Measurements from ENCODE around the gene CFAP251. TPM values are rescaled to one million over a fixed set of nuclear protein-coding genes. Genes with fewer than 3 reads are reported as not detected.

Gene CFAP251
- total RNA-seq, 1 experiment from 2014 or later = 0.81 TPM

DNA sequence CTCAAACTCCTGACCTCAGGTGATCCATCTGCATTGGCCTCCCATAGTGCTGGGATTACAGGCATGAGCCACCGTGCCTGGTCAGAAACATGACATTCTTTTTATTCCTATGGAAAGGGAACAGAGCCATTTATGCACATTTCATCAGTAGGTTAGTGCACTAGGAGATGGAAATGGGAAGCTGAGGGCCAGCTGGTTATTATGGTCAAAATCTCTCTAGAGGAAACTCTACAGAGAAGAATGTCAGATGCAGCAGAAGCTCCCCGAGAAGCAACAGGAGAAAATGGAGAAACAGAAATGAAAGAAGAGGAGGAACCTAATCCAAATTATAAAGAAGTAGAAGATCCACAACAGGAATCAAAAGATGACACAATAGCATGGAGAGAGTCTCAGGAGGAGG is 2.7 kb downstream of the CFAP251 start:
- no peak overlapping the region for H3K23ac ChIP-seq (ENCODE audit: insufficient read length, low read depth, low read length)
- H3K79me1 ChIP-seq (ENCODE audit: insufficient read depth, low read depth, low read length, poor library complexity, severe bottlenecking) = no peaks in the 10 kb centered on the region
- no peak overlapping the region for H4K5ac ChIP-seq (ENCODE audit: insufficient read length, low read depth, low read length)
- H3K4me2 ChIP-seq (ENCODE audit: insufficient read depth, insufficient read length, low read length) = no peak overlapping the region
- no peak overlapping the region for H3K14ac ChIP-seq (ENCODE audit: insufficient read depth, low read length)
- no peak overlapping the region for H2BK5ac ChIP-seq (ENCODE audit: insufficient read length, low read length)
- no peak overlapping the region for H3K56ac ChIP-seq (ENCODE audit: insufficient read length, low read depth, low read length)
- H4K91ac ChIP-seq (ENCODE audit: insufficient read length, low read depth, low read length) = no peak overlapping the region
- no peak for TF ChIP-seq CTCF (conservative IDR thresholded peaks at IDR 0.05)
- H3K9ac ChIP-seq (ENCODE audit: extremely low read depth, insufficient read length, low read length) = no peak overlapping the region
- H2AFZ ChIP-seq (ENCODE audit: low read length) = no peak overlapping the region
- no peak overlapping the region for H3K4ac ChIP-seq (ENCODE audit: low read depth, low read length)
- no CpG with 5 or more reads among the region's 2 CpGs for WGBS (ENCODE audit: extremely low coverage, insufficient read length, low lambda C conversion rate)
- H2BK20ac ChIP-seq (ENCODE audit: low read depth, low read length, poor library complexity, severe bottlenecking) = no peak overlapping the region
- peaks cover 22 to 29% of the 10 kb centered on the region in 2 experiments for H3K4me1 Mint-ChIP-seq
- H2BK12ac ChIP-seq (ENCODE audit: insufficient read length, low read depth, low read length) = no peak overlapping the region
- H3K18ac ChIP-seq (ENCODE audit: insufficient read length, low read depth, low read length) = no peak overlapping the region
- H2AK5ac ChIP-seq (ENCODE audit: insufficient read length, low read length) = no peak overlapping the region
- peaks cover 3% of the 10 kb centered on the region; the same call in 1 of the 2 replicates for H3K4me1 ChIP-seq (ENCODE audit: insufficient read depth, low read length)
- DNase-seq = no peak
- H3K27me3 ChIP-seq (ENCODE audit: insufficient read depth, low read length) = no peaks in the 10 kb centered on the region
- H3K27ac ChIP-seq (ENCODE audit: insufficient read length, low read depth, low read length) = no peak overlapping the region
- no peak overlapping the region for H4K8ac ChIP-seq (replicated peaks; ENCODE audit: insufficient read length, low read depth, low read length)
- H2BK15ac ChIP-seq (ENCODE audit: low read depth, low read length) = no peak overlapping the region
- no peak overlapping the region for H2BK120ac ChIP-seq (ENCODE audit: low read depth, low read length, poor library complexity, severe bottlenecking)
- H3K9me3 ChIP-seq (ENCODE audit: control insufficient read depth, low read depth, low read length) = no peaks in the 10 kb centered on the region
- peaks cover 3% of the 10 kb centered on the region for H3K23me2 ChIP-seq (ENCODE audit: insufficient read length, low read depth, low read length, poor library complexity, severe bottlenecking)
- no peaks in the 10 kb centered on the region for H4K20me1 ChIP-seq (ENCODE audit: control insufficient read depth, insufficient read depth, insufficient read length)
- H3T11ph ChIP-seq (ENCODE audit: low read length) = no peak overlapping the region
- no peak overlapping the region; a peak in 1 of 7 replicates for H3K27ac Mint-ChIP-seq
- peaks cover 0 to 25% (median 14%) of the 10 kb centered on the region in 3 experiments; a peak in 4 of 7 replicates for H3K36me3 Mint-ChIP-seq (ENCODE audit: insufficient read depth in 1 of 3, low read depth in 3 of 3)
- no peaks in the 10 kb centered on the region for H3K79me2 ChIP-seq (ENCODE audit: insufficient read depth, low read length)
- H3K4me3 Mint-ChIP-seq = no peak overlapping the region
- peaks cover 5% of the 10 kb centered on the region; the same call in 1 of the 2 replicates for H3K27me3 Mint-ChIP-seq (ENCODE audit: low read depth)
- no peaks in the 10 kb centered on the region; a peak in 2 of 5 replicates for H3K9me3 Mint-ChIP-seq

Data from H9 (cell line).